ENCODE data around the gene TMEM95. TPM values are rescaled to one million over a fixed set of nuclear protein-coding genes. Genes with fewer than 3 reads are reported as not detected.

TMEM95 gene
- total RNA-seq, result 0.17 TPM in 1 of 2 replicates, not detected in the other

- intact Hi-C loops (cut with micrococcal nuclease), result no loop called here
Observed at GRCh38 chr17:7355053-7355452, at the start of gene TMEM95. TMEM95 (plus strand) TSS chr17:7355156; CDS start chr17:7355205, 49 bp downstream.

- intact Hi-C loops (cut with micrococcal nuclease), result loop anchor here (1.0 to 10.0 kb wide), 22 partner anchors 8 to 1820 kb away; partner anchors contain the start of genes ATP1B2, DERL2, DVL2 and ELP5
Observed at GRCh38 chr17:7306911-7307685, 47.9 kb upstream of the TMEM95 start, which contains the start of gene EIF5A. EIF5A (plus strand) TSS chr17:7307628; CDS start chr17:7309636, 2,008 bp downstream.

GRCh38 chr17:7307686-7308624 is 47.0 kb upstream of the TMEM95 start:
- intact Hi-C loops (cut with micrococcal nuclease), result loop anchor here (1.0 to 10.0 kb wide), 22 partner anchors 7 to 1821 kb away; partner anchors contain the start of genes ATP1B2, DERL2, DVL2 and ELP5

GRCh38 chr17:7308625-7309433 is 46.1 kb upstream of the TMEM95 start:
- intact Hi-C loops (cut with micrococcal nuclease), result loop anchor here (1.0 to 10.0 kb wide), 4 partner anchors 27 to 1822 kb away; partner anchors contain the start of genes ACAP1, DERL2, KIAA0753 and MIS12

- intact Hi-C loops (cut with micrococcal nuclease), result loop anchor here (1.0 to 10.0 kb wide), 4 partner anchors 27 to 1822 kb away; partner anchors contain the start of genes ACAP1, DERL2, KIAA0753 and MIS12
Observed at GRCh38 chr17:7309628-7310027, 45.3 kb upstream of the TMEM95 start.

- intact Hi-C loops (cut with micrococcal nuclease), result no loop called here
Observed at GRCh38 chr17:7311110-7311705, 43.7 kb upstream of the TMEM95 start.

- intact Hi-C loops (cut with micrococcal nuclease), result no loop called here
Observed at GRCh38 chr17:7312432-7313087, 42.4 kb upstream of the TMEM95 start.

- intact Hi-C loops (cut with micrococcal nuclease), result no loop called here
Observed at GRCh38 chr17:7313088-7313889, 41.7 kb upstream of the TMEM95 start.

- intact Hi-C loops (cut with micrococcal nuclease), result no loop called here
Observed at GRCh38 chr17:7313890-7314718, 40.9 kb upstream of the TMEM95 start.

GRCh38 chr17:7314719-7315569 is 40.0 kb upstream of the TMEM95 start, which contains the start of gene GPS2:
GPS2 (minus strand) TSS chr17:7315360; CDS start chr17:7315052, 308 bp downstream.
- intact Hi-C loops (cut with micrococcal nuclease), result loop anchor here (1.0 kb wide), 2 partner anchors 8 to 14 kb away; partner anchors contain the start of genes EIF5A and NEURL4

GRCh38 chr17:7315570-7316235 is 39.3 kb upstream of the TMEM95 start:
- intact Hi-C loops (cut with micrococcal nuclease), result loop anchor here (1.0 kb wide), 2 partner anchors 8 to 14 kb away; partner anchors contain the start of genes EIF5A and NEURL4

GRCh38 chr17:7317161-7317803 is 37.7 kb upstream of the TMEM95 start:
- intact Hi-C loops (cut with micrococcal nuclease), result no loop called here

- intact Hi-C loops (cut with micrococcal nuclease), result no loop called here
Observed at GRCh38 chr17:7318121-7318860, 36.7 kb upstream of the TMEM95 start.

GRCh38 chr17:7321466-7321865 is 33.5 kb upstream of the TMEM95 start:
- intact Hi-C loops (cut with micrococcal nuclease), result no loop called here
